ENCODE measurements around the gene ZNF544.
A peak's percentile ranks its signal among the peaks of the same experiment; 100 is the strongest.
"Not testable (repeated sequence)": the region's sequence is repeated elsewhere in the genome, so short reads cannot be mapped to it uniquely, and the experiment has no call there.

Gene ZNF544

GRCh38 chr19:58305065-58305931 lies 76.6 kb downstream of the ZNF544 start, which contains the start of gene ERVK3-1:
Gene ERVK3-1, plus strand, starts transcription at chr19:58305377. Its CDS starts 6,792 bp downstream, at chr19:58312169.
- peak; percentile 94 for DNase-seq (ENCODE audit: low read depth)

- no peak for DNase-seq (ENCODE audit: low read depth)
Measured at GRCh38 chr19:58305932-58306323, 77.2 kb downstream of the ZNF544 start.

GRCh38 chr19:58307736-58308135 lies 79.0 kb downstream of the ZNF544 start:
- DNase-seq (ENCODE audit: low read depth) = no peak

- DNase-seq (ENCODE audit: low read depth) = not testable (repeated sequence)
Measured at GRCh38 chr19:58310685-58311084, 82.0 kb downstream of the ZNF544 start.

- DNase-seq (ENCODE audit: low read depth) = no peak
Measured at GRCh38 chr19:58311345-58311865, 82.7 kb downstream of the ZNF544 start.
